Activated naive CD8-positive, alpha-beta T cell treated with anti-CD3 and anti-CD28 coated beads, Interleukin-2, amount 10 ng/mL, durations not matched to agents 7 days and 5 days (primary cell): ENCODE results near the gene TMPRSS13. TPM values are rescaled to one million over a fixed set of nuclear protein-coding genes. Genes with fewer than 3 reads are reported as not detected.

Source experiments
- ATAC-seq: fragments of 150-1000 bp; cut with Tn5 transposase; one replicate; pipeline ENCODE4 v1.10.0; 2021; ENCODE audit warnings: low read depth, moderate library complexity
- POLR2A ChIA-PET: fragments of 350-600 bp; sonication (Branson Sonifier 250); formaldehyde crosslinking; loops from one replicate; lab custom pipeline; 2021; ENCODE audit warnings: antibody characterized with exemption; lab: Charles Lee
- DNase-seq: peaks from one replicate; pipeline ENCODE4 v3.0.0; 2021
- H3K27ac Mint-ChIP-seq: one replicate; pipeline ENCODE4 v1.8.0; 2022; ENCODE audit warnings: mild to moderate bottlenecking, mixed read lengths
- H3K27me3 Mint-ChIP-seq: one replicate; pipeline ENCODE4 v1.8.0; 2022; ENCODE audit warnings: mild to moderate bottlenecking, moderate library complexity, mixed read lengths
- H3K36me3 Mint-ChIP-seq: one replicate; pipeline ENCODE4 v1.8.0; 2021; ENCODE audit warnings: mild to moderate bottlenecking, mixed read lengths
- H3K4me1 Mint-ChIP-seq: one replicate; pipeline ENCODE4 v1.8.0; 2021; ENCODE audit warnings: mixed read lengths
- H3K4me3 Mint-ChIP-seq: one replicate; pipeline ENCODE4 v1.8.0; 2022; ENCODE audit warnings: mild to moderate bottlenecking, moderate library complexity, mixed read lengths
- H3K9me3 Mint-ChIP-seq: one replicate; pipeline ENCODE4 v1.8.0; 2021; ENCODE audit warnings: mixed read lengths
- total RNA-seq, 2 experiments: library from RNA; stranded (reverse); gene quantifications; one replicate each; pipeline ENCODE4 v1.2.3, GENCODE V29; 2021

The TMPRSS13 gene
- total RNA-seq, 2 experiments from 2014 or later: 2.7 to 5.0 TPM

DNA sequence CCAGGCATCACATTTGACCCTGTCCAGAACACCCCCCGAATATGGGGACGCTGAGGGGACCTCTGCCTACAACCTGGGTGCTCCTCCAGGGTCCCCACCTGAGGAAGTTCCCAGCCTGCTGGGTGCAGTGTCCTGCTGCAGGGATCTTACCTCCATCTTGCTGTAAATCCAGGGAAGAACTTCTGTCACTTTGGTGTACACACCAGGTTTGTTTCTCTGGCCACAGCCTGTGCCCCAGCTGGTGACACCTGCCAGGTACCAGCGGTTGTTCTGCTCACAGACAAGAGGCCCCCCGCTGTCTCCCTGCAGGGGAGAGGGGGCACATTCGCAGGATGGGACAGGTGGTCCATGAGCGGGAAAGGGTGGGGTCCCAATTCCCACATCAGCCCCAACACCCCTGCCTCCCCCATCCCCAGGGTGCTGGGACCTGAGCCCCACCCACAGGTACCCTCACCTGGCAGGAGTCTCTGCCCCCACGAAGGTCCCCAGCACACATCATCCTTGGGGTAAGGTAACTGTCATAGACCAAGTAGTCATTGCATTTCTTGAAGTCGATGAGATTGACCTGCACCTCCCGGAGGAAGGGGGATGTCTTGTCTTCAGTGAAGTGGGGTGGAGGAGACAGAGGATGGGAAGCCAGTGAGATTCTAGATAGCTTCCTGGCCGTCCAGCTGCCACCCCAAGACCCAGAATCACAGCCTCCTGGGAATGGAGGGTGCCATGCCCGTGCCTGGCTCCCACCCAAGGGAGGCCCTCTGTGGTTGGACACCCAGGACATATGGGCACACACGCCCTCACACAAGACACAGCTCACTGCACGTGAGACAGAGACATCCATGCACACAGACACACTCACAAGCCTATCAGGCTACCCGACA is 25.5 kb downstream of the TMPRSS13 start:
- Mint-ChIP-seq H3K36me3 (no peaks in the 10 kb centered on the region), H3K4me1 (peaks cover 18% of the 10 kb centered on the region)
- no peak for DNase-seq

DNA sequence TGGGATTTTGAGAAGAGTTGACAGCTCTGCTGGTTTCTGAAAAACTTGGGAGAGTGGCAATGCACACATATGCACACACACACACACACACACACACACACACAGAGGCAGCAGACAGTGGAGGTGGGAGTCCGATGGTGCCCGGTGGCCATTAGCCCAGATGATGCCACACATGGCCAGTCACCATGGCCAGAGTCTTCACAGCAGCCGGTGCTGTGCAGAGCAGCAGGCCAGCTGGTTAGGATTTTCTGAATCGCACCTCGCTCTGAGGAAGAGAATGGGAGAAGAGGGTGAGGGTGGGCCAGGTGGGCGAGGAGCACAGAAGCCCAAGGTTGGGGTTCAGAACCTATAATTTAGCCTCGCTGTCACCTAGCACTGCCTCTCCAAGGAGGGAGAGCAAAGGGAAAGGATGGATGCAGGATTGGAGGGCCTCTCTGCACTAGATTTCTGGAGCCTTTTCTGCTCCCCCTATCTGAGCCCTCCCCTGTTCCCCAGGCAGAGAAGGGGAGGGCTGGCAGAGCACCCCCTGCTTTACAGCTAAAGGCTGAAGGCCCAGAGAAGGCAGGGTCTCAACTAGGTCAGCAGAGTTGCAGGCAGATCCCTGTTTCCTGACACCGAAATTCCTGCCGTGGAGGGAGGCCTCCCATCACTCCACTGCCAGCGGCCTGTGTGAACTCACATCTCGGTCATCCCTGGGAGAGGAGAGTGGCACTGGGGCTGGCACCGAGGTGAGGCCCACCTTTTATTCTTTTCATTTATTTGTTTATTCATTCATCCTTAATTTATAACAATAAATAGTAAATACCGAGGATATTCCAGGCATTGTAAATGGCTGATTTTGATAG is 27.0 kb downstream of the TMPRSS13 start:
- H3K9me3 Mint-ChIP-seq: no peaks in the 10 kb centered on the region
- ATAC-seq (no peak), DNase-seq (no peak)
- POLR2A ChIA-PET: interaction anchor here (0.7 kb wide), 1 partner anchor 45 kb away, joined by 3 read pairs; no protein-coding TSS in a partner anchor
- H3K36me3 Mint-ChIP-seq: no peaks in the 10 kb centered on the region
- no peak overlapping the region for H3K4me3 Mint-ChIP-seq
- H3K27ac Mint-ChIP-seq: no peak overlapping the region
- peaks cover 9% of the 10 kb centered on the region for H3K4me1 Mint-ChIP-seq
- no peaks in the 10 kb centered on the region for H3K27me3 Mint-ChIP-seq

More for the DNA sequence above, 25.5 kb downstream of the TMPRSS13 start:
- H3K9me3 Mint-ChIP-seq: no peaks in the 10 kb centered on the region
- H3K27me3 Mint-ChIP-seq: no peaks in the 10 kb centered on the region
- POLR2A ChIA-PET: no interaction called here
- no peak for ATAC-seq
- H3K4me3 Mint-ChIP-seq: no peak overlapping the region
- H3K27ac Mint-ChIP-seq: no peak overlapping the region

GRCh38 chr11:117901601-117902000 is 27.6 kb downstream of the TMPRSS13 start:
- no peak overlapping the region for H3K27ac Mint-ChIP-seq
- ATAC-seq (no peak), DNase-seq (peak; percentile 1)
- peaks cover 8% of the 10 kb centered on the region for H3K4me1 Mint-ChIP-seq
- no peaks in the 10 kb centered on the region for H3K9me3 Mint-ChIP-seq
- POLR2A ChIA-PET: no interaction called here
- no peak overlapping the region for H3K4me3 Mint-ChIP-seq
- H3K27me3 Mint-ChIP-seq: no peaks in the 10 kb centered on the region
- H3K36me3 Mint-ChIP-seq: no peaks in the 10 kb centered on the region

GRCh38 chr11:117900720-117901440 is 28.3 kb downstream of the TMPRSS13 start:
- ATAC-seq (no peak), DNase-seq (peak; percentile 6)
- Mint-ChIP-seq H3K27me3 (no peaks in the 10 kb centered on the region), H3K4me3 (no peak overlapping the region), H3K27ac (no peak overlapping the region), H3K9me3 (no peaks in the 10 kb centered on the region), H3K4me1 (peaks cover 8% of the 10 kb centered on the region), H3K36me3 (no peaks in the 10 kb centered on the region)
- POLR2A ChIA-PET: no interaction called here

GRCh38 chr11:117900121-117900648 is 29.0 kb downstream of the TMPRSS13 start:
- POLR2A ChIA-PET: no interaction called here
- no peak for ATAC-seq
- Mint-ChIP-seq H3K27ac (peak overlapping the region; percentile 9), H3K4me1 (peaks cover 8% of the 10 kb centered on the region), H3K9me3 (no peaks in the 10 kb centered on the region), H3K36me3 (no peaks in the 10 kb centered on the region), H3K4me3 (no peak overlapping the region), H3K27me3 (no peaks in the 10 kb centered on the region)
- DNase-seq: no peak

GRCh38 chr11:117898059-117898458 is 31.1 kb downstream of the TMPRSS13 start:
- POLR2A ChIA-PET: interaction anchor here (0.6 kb wide), 1 partner anchor 176 kb away, joined by 3 read pairs; no protein-coding TSS in a partner anchor
- Mint-ChIP-seq H3K4me3 (no peak overlapping the region), H3K27me3 (peaks cover 8% of the 10 kb centered on the region), H3K27ac (no peak overlapping the region), H3K4me1 (peaks cover 7% of the 10 kb centered on the region), H3K9me3 (peaks cover under 1% of the 10 kb centered on the region), H3K36me3 (no peaks in the 10 kb centered on the region)
- no peak for DNase-seq
- ATAC-seq: no peak

DNA sequence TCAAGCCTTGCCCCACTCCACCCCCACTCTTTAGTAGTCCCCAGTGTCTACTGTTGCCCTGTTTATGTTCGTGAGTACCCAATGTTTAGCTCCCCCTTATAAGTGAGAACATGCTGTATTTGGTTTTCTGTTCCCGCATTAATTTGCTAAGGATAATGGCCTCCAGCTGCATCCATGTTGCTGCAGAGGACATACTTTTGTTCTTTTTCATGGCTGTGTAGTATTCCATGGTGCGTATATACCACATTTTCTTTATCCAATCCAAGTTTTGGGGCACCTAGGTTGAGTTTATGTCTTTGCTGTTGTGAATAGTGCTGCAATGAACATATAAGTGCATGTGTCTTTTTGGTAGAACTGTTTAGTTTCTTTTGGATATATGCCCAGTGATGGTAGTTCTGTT is 36.6 kb downstream of the TMPRSS13 start:
- DNase-seq (no peak), ATAC-seq (no peak)
- POLR2A ChIA-PET: no interaction called here
- H3K4me1 Mint-ChIP-seq: no peaks in the 10 kb centered on the region
- no peak overlapping the region for H3K4me3 Mint-ChIP-seq
- peaks cover 13% of the 10 kb centered on the region for H3K27me3 Mint-ChIP-seq
- H3K36me3 Mint-ChIP-seq: peaks cover 3% of the 10 kb centered on the region
- H3K9me3 Mint-ChIP-seq: peaks cover 17% of the 10 kb centered on the region
- no peak overlapping the region for H3K27ac Mint-ChIP-seq

GRCh38 chr11:117891362-117891761 is 37.8 kb downstream of the TMPRSS13 start:
- no peaks in the 10 kb centered on the region for H3K4me1 Mint-ChIP-seq
- POLR2A ChIA-PET: no interaction called here
- H3K4me3 Mint-ChIP-seq: no peak overlapping the region
- peaks cover 3% of the 10 kb centered on the region for H3K36me3 Mint-ChIP-seq
- H3K27me3 Mint-ChIP-seq: peaks cover 13% of the 10 kb centered on the region
- no peak for DNase-seq
- H3K9me3 Mint-ChIP-seq: peaks cover 17% of the 10 kb centered on the region
- ATAC-seq: no peak
- no peak overlapping the region for H3K27ac Mint-ChIP-seq

DNA sequence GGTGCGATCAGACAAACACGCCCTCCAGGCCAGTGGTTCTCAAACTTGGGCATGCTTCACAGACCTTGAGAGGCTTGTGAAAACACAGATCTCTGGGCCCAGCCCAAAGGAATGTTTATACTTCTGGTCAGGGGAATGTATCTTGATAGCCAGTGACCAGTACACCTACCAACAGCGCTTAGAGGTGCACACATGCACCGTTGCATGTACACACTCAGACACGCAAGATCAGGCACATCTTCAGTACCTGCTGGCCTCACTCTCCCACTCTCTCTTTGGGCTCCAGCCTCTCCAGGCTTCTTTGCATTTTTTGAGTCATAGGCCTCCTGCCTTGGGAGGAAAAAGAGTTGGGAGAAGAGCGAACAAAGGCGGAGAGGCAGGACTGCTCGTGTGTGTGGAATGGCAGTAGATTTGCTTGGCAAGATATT is 41.0 kb downstream of the TMPRSS13 start:
- peaks cover 17% of the 10 kb centered on the region for H3K9me3 Mint-ChIP-seq

DNA sequence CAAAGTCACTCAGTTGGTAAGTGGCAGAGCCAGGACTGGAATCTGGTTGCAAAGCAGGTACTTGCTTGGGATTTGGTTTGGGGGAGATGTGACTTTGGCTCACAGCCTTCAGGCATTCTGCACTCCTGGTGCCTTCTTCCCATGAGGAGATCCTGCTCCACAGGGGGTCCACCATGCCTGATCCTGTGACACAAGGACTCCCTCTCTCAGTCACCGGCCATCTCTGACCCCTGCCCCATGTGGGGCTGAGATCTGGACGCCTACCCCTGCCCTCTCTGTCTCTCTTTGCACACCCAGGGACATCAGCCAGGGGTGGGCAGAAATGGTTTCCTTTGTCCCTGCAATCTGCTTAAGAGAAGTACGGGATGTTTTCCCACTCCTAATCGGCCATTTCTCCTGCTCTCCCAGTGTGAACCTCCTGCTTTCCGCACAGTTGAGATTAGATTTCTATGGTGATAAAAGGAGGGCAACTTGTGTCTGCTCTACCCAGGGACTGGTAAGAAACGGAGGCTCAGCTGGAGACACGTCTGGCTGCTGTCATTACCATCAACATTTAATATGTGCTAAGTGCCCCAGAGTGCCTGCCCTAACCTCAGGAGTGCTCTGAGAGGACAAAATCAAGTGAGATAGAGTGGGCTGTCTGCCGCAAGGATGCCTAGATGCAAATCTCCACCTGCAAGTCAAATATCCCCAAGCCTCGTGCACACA is 41.6 kb downstream of the TMPRSS13 start:
- H3K9me3 Mint-ChIP-seq: peaks cover 12% of the 10 kb centered on the region
- no peak for DNase-seq
- ATAC-seq: no peak
- peaks cover 3% of the 10 kb centered on the region for H3K36me3 Mint-ChIP-seq
- H3K4me3 Mint-ChIP-seq: no peak overlapping the region
- POLR2A ChIA-PET: no interaction called here
- H3K4me1 Mint-ChIP-seq: no peaks in the 10 kb centered on the region
- H3K27ac Mint-ChIP-seq: no peak overlapping the region
- H3K27me3 Mint-ChIP-seq: peaks cover 17% of the 10 kb centered on the region

More for the DNA sequence above, 41.0 kb downstream of the TMPRSS13 start:
- Mint-ChIP-seq H3K4me3 (no peak overlapping the region), H3K36me3 (peaks cover 3% of the 10 kb centered on the region), H3K4me1 (no peaks in the 10 kb centered on the region), H3K27me3 (peaks cover 15% of the 10 kb centered on the region), H3K27ac (no peak overlapping the region)
- ATAC-seq: no peak
- no peak for DNase-seq
- POLR2A ChIA-PET: no interaction called here

DNA sequence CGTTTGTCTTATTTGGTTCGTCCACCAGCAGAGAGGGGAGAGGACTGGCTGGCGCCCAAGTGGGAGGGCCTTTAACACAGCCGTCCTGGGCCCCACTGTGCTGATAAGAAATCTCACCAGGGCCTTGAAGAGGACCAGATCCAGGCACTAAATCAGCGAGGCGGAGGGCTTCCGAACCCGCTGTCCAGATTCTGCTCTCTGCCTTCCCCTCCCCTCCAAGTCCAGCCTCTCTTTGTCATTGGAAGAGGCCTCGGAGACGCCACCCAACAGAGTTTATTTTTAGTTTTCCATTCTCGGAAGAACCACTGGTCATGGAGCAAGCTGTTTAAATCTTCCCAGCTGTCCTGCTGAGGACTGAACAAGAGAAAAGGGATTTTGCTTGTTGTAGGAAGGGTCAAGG is 43.4 kb downstream of the TMPRSS13 start:
- ATAC-seq: no peak
- peaks cover 5% of the 10 kb centered on the region for H3K9me3 Mint-ChIP-seq
- H3K27ac Mint-ChIP-seq: no peak overlapping the region
- POLR2A ChIA-PET: no interaction called here
- no peak for DNase-seq
- peaks cover 2% of the 10 kb centered on the region for H3K4me1 Mint-ChIP-seq
- H3K27me3 Mint-ChIP-seq: peaks cover 31% of the 10 kb centered on the region
- no peak overlapping the region for H3K4me3 Mint-ChIP-seq
- no peaks in the 10 kb centered on the region for H3K36me3 Mint-ChIP-seq

GRCh38 chr11:117884994-117885393 is 44.2 kb downstream of the TMPRSS13 start:
- Mint-ChIP-seq H3K9me3 (peaks cover 3% of the 10 kb centered on the region), H3K4me3 (no peak overlapping the region), H3K27ac (no peak overlapping the region), H3K4me1 (peaks cover 2% of the 10 kb centered on the region), H3K36me3 (no peaks in the 10 kb centered on the region), H3K27me3 (peaks cover 36% of the 10 kb centered on the region)
- ATAC-seq (no peak), DNase-seq (no peak)
- POLR2A ChIA-PET: no interaction called here
